Measurements from ENCODE around the gene HOXD3.

DNA sequence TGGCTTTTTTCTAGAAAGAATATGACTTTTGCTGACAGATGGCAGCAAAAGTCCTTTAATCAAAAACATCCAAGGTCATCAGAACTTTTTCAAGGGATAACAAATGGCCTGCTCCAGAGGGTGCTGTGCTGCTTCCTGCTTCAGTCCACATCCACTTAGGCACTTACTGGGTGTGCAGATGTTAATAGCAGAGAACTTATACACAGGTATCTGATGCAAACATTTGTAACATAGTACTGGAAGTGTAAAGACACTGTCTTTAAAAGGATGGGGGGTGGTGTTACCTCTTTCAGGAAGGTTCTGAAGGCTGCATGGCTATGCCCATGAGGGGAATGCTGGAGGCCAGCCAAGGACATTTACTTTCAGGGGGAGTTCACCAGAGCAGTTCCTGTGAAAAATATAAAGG lies 22.1 kb upstream of the HOXD3 start:
- TF ChIP-seq, protein P1, sequence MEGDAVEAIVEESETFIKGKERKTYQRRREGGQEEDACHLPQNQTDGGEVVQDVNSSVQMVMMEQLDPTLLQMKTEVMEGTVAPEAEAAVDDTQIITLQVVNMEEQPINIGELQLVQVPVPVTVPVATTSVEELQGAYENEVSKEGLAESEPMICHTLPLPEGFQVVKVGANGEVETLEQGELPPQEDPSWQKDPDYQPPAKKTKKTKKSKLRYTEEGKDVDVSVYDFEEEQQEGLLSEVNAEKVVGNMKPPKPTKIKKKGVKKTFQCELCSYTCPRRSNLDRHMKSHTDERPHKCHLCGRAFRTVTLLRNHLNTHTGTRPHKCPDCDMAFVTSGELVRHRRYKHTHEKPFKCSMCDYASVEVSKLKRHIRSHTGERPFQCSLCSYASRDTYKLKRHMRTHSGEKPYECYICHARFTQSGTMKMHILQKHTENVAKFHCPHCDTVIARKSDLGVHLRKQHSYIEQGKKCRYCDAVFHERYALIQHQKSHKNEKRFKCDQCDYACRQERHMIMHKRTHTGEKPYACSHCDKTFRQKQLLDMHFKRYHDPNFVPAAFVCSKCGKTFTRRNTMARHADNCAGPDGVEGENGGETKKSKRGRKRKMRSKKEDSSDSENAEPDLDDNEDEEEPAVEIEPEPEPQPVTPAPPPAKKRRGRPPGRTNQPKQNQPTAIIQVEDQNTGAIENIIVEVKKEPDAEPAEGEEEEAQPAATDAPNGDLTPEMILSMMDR (conservative IDR thresholded peaks at IDR 0.05 in 1 of 2, IDR thresholded peaks at IDR 0.05 in 1 of 2; ENCODE audit: low read depth in 1 of 2, low read length in 2 of 2): no peak
- no peak for TF ChIP-seq EZH2 (IDR thresholded peaks at IDR 0.05; ENCODE audit: low read length, missing control alignments)

All from fibroblast of lung (primary cell).